ENCODE results near the gene SDHAF3. TPM values are rescaled to one million over a fixed set of nuclear protein-coding genes. Genes with fewer than 3 reads are reported as not detected.

SDHAF3 gene
- total RNA-seq, 3 donors from 2014 or later, result 4.3 to 12.3 (median 8.5) TPM

DNA sequence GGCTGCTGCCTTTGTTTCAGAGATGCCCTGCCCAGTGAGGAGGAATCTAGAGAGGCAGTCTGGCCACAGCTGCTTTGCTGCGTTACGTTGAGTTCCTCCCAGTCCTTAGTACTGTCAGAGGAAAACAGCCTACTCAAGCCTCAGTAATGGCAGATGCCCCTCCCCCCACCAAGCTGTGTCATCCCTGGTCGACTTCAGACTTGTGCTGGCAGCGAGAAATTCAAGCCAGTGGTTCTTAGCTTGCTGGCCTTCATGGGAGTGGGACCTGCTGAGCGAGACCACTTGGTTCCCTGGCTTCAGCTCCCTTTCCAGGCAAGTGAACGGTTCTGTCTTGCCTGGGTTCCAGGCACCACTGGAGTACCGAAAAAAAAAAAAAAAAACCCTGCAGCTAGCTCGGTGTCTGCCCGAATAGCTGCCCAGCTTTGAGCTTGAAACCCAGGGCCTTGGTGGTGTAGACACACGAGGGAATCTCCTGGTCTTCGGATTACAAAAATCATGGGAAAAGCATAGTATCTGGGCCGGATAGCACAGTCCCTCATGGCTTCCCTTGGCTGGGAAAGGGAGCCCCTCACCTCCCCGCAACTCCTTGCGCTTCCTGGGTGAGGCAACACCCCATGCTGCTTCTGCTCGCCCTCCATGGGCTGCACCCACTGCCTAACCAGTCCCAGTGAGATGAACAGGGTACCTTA is 9.1 kb downstream of the SDHAF3 start:
- H3K36me3 ChIP-seq, result no peaks in the 10 kb centered on the region
- H3K27me3 ChIP-seq, result no peaks in the 10 kb centered on the region
- no peak for TF ChIP-seq POLR2AphosphoS5 (IDR thresholded peaks at IDR 0.05)
- TF ChIP-seq POLR2A (IDR thresholded peaks at IDR 0.05), result no peak
- no peak for TF ChIP-seq CTCF (IDR thresholded peaks at IDR 0.05)
- no peak for DNase-seq (ENCODE audit: low spot score in 2 of 2)
- no peaks in the 10 kb centered on the region for H3K9me3 ChIP-seq
- intact Hi-C loops (cut with DNase I; ENCODE audit: low total_unique reads), result no loop called here
- H3K27ac ChIP-seq, result no peak overlapping the region
- no peaks in the 10 kb centered on the region for H3K4me1 ChIP-seq
- H3K4me3 ChIP-seq, result no peak overlapping the region

DNA sequence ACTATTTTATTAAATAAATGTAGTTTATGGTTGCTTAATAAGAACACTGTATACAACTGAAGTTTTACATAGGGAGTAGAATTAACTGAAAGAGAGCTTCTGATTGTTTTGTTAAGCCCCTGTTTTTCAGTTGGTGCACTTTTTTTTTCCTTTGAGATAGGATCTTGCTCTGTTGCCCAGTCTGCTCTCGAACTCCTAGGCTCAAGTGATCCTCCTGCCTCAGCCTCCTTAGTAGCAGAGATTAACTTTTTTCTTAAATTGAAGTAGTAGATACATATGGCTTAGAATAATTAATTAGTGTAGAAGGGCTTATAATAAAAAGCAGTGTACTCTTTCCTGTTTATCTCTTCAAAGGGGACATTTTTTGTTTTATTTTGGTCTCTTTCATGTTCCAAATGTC is 11.2 kb downstream of the SDHAF3 start:
- intact Hi-C loops (cut with DNase I; ENCODE audit: low total_unique reads), result no loop called here
- no peaks in the 10 kb centered on the region for H3K9me3 ChIP-seq
- DNase-seq (ENCODE audit: low spot score in 2 of 2), result no peak
- H3K4me3 ChIP-seq, result no peak overlapping the region
- H3K27ac ChIP-seq, result no peak overlapping the region
- no peaks in the 10 kb centered on the region for H3K4me1 ChIP-seq
- no peaks in the 10 kb centered on the region for H3K36me3 ChIP-seq
- TF ChIP-seq CTCF (IDR thresholded peaks at IDR 0.05), result no peak
- no peak for TF ChIP-seq POLR2A (IDR thresholded peaks at IDR 0.05)
- no peak for TF ChIP-seq POLR2AphosphoS5 (IDR thresholded peaks at IDR 0.05)
- no peaks in the 10 kb centered on the region for H3K27me3 ChIP-seq

DNA sequence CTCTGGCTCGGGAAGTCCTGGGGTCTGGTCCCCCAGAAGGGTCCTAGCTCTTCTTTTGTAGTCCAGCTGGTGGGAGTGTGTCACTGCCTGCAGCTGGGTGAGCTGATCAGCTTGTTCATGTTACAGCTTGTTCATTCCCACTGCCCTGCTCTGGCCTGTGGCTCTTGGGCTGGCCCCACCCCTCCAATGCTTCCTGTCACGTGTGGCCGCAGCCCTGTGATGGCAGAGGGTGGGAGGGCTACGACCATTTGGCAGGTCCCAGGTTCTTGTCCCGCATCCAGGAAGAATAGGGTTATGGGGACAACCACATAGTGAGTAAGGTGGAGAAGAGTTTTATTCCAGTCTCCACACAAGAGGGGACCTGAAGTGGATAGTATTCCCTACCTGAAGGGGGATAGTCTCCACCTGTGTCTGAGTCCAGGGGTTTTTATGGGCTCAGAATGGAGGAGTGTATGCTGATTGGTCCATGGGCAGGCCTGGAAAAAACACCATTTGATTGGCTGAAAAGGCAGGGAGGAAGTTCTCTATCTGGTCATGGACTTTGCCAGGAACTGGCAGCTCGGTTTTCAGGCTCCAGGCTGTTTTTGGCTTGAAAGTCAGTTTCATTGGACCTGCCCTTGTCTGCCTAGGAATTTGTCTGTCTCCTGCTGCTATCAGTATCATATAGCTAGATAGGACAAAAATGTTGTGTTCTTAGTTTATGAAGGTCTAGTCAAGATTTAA is 13.1 kb downstream of the SDHAF3 start:
- no peaks in the 10 kb centered on the region for H3K36me3 ChIP-seq
- intact Hi-C loops (cut with DNase I; ENCODE audit: low total_unique reads), result no loop called here
- TF ChIP-seq POLR2AphosphoS5 (IDR thresholded peaks at IDR 0.05), result no peak
- TF ChIP-seq CTCF (IDR thresholded peaks at IDR 0.05), result no peak
- no peak for TF ChIP-seq POLR2A (IDR thresholded peaks at IDR 0.05)

GRCh38 chr7:97133159-97133558 is 15.7 kb downstream of the SDHAF3 start:
- Histone ChIP-seq H3K27me3 (no peaks in the 10 kb centered on the region), H3K27ac (no peak overlapping the region), H3K4me1 (no peaks in the 10 kb centered on the region), H3K9me3 (no peaks in the 10 kb centered on the region), H3K4me3 (no peak overlapping the region), H3K36me3 (no peaks in the 10 kb centered on the region)
- TF ChIP-seq POLR2AphosphoS5 (IDR thresholded peaks at IDR 0.05) (no peak), POLR2A (IDR thresholded peaks at IDR 0.05) (no peak)
- intact Hi-C loops (cut with DNase I; ENCODE audit: low total_unique reads), result no loop called here
- no peak for DNase-seq (ENCODE audit: low spot score in 2 of 2)

More for the DNA sequence above, 13.1 kb downstream of the SDHAF3 start:
- Histone ChIP-seq H3K9me3 (no peaks in the 10 kb centered on the region), H3K27ac (no peak overlapping the region), H3K27me3 (no peaks in the 10 kb centered on the region), H3K4me3 (no peak overlapping the region), H3K4me1 (no peaks in the 10 kb centered on the region)
- DNase-seq (ENCODE audit: low spot score in 2 of 2), result no peak

- no peak for DNase-seq (ENCODE audit: low spot score in 2 of 2)
- intact Hi-C loops (cut with DNase I; ENCODE audit: low total_unique reads), result no loop called here
- Histone ChIP-seq H3K4me1 (no peaks in the 10 kb centered on the region), H3K9me3 (peaks cover 19% of the 10 kb centered on the region in 2 donors), H3K27ac (no peak overlapping the region), H3K36me3 (no peaks in the 10 kb centered on the region), H3K27me3 (no peaks in the 10 kb centered on the region), H3K4me3 (no peak overlapping the region)
- TF ChIP-seq POLR2A (IDR thresholded peaks at IDR 0.05) (no peak), POLR2AphosphoS5 (IDR thresholded peaks at IDR 0.05) (no peak), CTCF (IDR thresholded peaks at IDR 0.05) (no peak)
Measured at GRCh38 chr7:97138830-97139229, 21.3 kb downstream of the SDHAF3 start.
